ENCODE data around the gene DROSHA.

DNA sequence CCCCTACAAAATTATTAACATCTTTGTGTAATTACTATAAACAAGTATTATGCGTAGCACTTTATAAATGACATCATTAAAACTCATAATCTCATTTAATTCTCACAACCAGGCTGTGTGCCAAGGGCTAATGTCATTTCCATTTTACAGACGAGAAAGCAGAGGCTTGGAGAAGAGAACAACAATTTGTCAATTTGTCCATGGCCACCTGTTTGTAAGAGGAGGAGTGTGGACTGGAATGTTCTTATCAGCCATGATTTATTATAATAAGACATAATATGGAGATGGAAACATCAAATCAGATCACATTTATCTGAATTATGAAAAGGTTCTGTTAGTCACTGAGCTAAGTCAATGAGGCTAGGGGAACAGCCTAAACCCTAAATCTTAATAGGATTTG, 97.0 kb downstream of the DROSHA start:
- TF ChIP-seq, protein P1, sequence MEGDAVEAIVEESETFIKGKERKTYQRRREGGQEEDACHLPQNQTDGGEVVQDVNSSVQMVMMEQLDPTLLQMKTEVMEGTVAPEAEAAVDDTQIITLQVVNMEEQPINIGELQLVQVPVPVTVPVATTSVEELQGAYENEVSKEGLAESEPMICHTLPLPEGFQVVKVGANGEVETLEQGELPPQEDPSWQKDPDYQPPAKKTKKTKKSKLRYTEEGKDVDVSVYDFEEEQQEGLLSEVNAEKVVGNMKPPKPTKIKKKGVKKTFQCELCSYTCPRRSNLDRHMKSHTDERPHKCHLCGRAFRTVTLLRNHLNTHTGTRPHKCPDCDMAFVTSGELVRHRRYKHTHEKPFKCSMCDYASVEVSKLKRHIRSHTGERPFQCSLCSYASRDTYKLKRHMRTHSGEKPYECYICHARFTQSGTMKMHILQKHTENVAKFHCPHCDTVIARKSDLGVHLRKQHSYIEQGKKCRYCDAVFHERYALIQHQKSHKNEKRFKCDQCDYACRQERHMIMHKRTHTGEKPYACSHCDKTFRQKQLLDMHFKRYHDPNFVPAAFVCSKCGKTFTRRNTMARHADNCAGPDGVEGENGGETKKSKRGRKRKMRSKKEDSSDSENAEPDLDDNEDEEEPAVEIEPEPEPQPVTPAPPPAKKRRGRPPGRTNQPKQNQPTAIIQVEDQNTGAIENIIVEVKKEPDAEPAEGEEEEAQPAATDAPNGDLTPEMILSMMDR (conservative IDR thresholded peaks at IDR 0.05 in 1 of 2, IDR thresholded peaks at IDR 0.05 in 1 of 2; ENCODE audit: extremely low read depth in 1 of 2, insufficient read depth in 1 of 2, low read depth in 1 of 2, low read length in 2 of 2) = no peak
- no peak for TF ChIP-seq EZH2 (IDR thresholded peaks at IDR 0.05; ENCODE audit: borderline replicate concordance, low read length)
